ENCODE measurements around the gene HCAR2.
"Not testable (repeated sequence)": the region's sequence is repeated elsewhere in the genome, so short reads cannot be mapped to it uniquely, and the experiment has no call there.

Gene HCAR2

DNA sequence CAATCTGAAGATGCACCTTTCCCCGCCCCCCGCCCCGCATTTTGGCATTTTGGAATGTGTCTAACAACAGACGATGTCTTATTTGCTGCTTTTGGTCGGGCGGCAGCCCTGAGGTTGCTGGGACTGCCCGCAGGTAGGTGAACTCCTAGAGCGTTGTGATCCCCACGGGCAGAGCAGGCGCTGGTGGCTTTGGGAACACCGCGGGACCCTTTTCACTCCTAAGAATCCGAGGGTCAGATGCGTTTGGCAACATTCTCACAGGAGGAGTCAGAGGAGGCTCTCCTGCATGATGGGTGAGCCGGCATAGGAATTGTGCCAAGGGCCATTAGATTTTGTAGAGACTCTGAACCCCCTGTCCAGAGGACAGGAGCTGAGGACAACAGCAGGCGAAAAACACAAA, 41.9 kb downstream of the HCAR2 start:
- DNase-seq = no peak

GRCh38 chr12:122659579-122659978, 43.6 kb downstream of the HCAR2 start:
- peak; percentile 49 to 64 (median 52) for DNase-seq

DNA sequence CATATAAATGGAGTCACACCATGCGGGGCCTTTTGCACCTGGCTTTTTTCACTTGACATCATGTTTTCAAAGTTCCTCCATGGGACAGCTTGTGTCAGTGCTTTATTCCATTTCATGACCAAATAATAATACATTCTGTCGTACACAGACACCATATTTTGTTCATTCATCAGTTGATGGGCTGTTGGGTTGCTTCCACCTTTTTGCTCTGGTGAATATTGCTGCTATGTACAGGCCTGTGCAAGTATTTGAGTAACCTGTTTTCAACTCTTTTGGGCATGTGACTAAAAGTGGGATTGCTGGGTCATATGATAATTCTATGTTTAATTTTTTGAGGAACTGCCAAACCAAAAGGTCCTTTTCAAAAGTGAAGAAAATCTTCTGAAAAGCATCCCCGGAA, 46.9 kb downstream of the HCAR2 start:
- no peak for DNase-seq

DNA sequence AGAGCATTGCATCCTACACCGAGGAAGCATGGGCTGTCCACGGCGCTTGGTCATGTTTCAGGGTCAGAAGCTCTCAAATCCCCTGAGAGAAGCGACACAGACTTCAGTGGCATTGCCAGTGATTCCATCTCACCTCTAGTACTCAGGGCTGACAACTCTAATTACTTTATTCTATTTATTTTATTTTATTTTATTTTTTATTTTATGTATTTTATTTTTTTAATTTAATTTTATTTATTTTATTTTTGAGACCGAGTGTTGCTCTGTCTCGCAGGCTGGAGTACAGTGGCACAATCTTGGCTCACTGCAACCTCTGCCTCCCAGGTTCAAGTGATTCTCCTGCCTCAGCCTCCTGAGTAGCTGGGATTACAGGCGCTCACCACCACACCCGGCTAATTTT, 49.9 kb downstream of the HCAR2 start:
- not testable (repeated sequence) for DNase-seq

- DNase-seq = no peak
Measured at GRCh38 chr12:122651520-122652224, 51.5 kb downstream of the HCAR2 start.
